Mesenchymal stem cell (in vitro differentiated cells and primary cell): ENCODE results near the gene AARS1.

ENCODE experiments used
- DNase-seq: peaks from one replicate; pipeline ENCODE4 v3.0.0-alpha.2; 2013
- H2AFZ ChIP-seq: one replicate; pipeline ENCODE4 v1.6.1; 2013; ENCODE audit warnings: low read depth, mild to moderate bottlenecking, control low read depth, inconsistent platforms, low read length, moderate library complexity
- H2AK5ac ChIP-seq: 2 replicates; pipeline ENCODE4 v1.6.1; 2013; ENCODE audit warnings: low read length, moderate library complexity, mild to moderate bottlenecking, inconsistent platforms; ENCODE audit not compliant: severe bottlenecking
- H2BK120ac ChIP-seq: one replicate; pipeline ENCODE4 v1.6.1; 2013; ENCODE audit warnings: low read depth, mild to moderate bottlenecking, inconsistent platforms, low read length, moderate library complexity
- H2BK12ac ChIP-seq, 2 experiments: one replicate each; pipeline ENCODE4 v1.6.1; 2013; ENCODE audit warnings: inconsistent platforms in 2 of 2, low read length in 2 of 2, mild to moderate bottlenecking in 2 of 2, moderate library complexity in 2 of 2, control low read depth in 1 of 2
- H2BK15ac ChIP-seq: one replicate; pipeline ENCODE4 v1.6.1; 2013; ENCODE audit warnings: mild to moderate bottlenecking, low read depth, inconsistent platforms; ENCODE audit not compliant: poor library complexity, severe bottlenecking
- H2BK5ac ChIP-seq: 2 replicates; pipeline ENCODE4 v1.6.1; 2013; ENCODE audit warnings: low read depth, mild to moderate bottlenecking, low read length, control low read depth, inconsistent platforms; ENCODE audit not compliant: poor library complexity, severe bottlenecking
- H3K14ac ChIP-seq, 2 experiments: one replicate each; pipeline ENCODE4 v1.6.1; 2013; ENCODE audit warnings: inconsistent platforms in 2 of 2, low read length in 2 of 2, control low read depth in 1 of 2, mild to moderate bottlenecking in 1 of 2, moderate library complexity in 1 of 2
- H3K18ac ChIP-seq, 2 experiments: one replicate each; pipeline ENCODE4 v1.6.1; 2013; ENCODE audit warnings: inconsistent platforms in 2 of 2, low read length in 2 of 2, control low read depth in 1 of 2, low read depth in 1 of 2, mild to moderate bottlenecking in 1 of 2
- H3K23ac ChIP-seq, 2 experiments: one replicate each; pipeline ENCODE4 v1.6.1; 2013; ENCODE audit warnings: inconsistent platforms in 2 of 2, low read length in 2 of 2, mild to moderate bottlenecking in 2 of 2, moderate library complexity in 2 of 2, control low read depth in 1 of 2
- H3K27ac ChIP-seq: 2 replicates; pipeline ENCODE4 v1.5.1; 2013; ENCODE audit warnings: mild to moderate bottlenecking, moderate library complexity, low read length, control low read depth, inconsistent platforms; ENCODE audit not compliant: poor library complexity, severe bottlenecking
- H3K27me3 ChIP-seq, 2 experiments: 2 replicates each; pipeline versions ENCODE4 v1.6.1 to v1.7.0; 2013; ENCODE audit warnings: low read length in 2 of 2, mild to moderate bottlenecking in 2 of 2, moderate library complexity in 2 of 2, control low read depth in 1 of 2, inconsistent platforms in 1 of 2; ENCODE audit not compliant: control insufficient read depth in 1 of 2, insufficient read depth in 1 of 2
- H3K36me3 ChIP-seq, 2 experiments: 2 replicates each; pipeline versions ENCODE4 v1.6.1 to v1.7.0; 2013; ENCODE audit warnings: low read length in 2 of 2, control low read depth in 1 of 2, inconsistent platforms in 1 of 2, low read depth in 1 of 2, mild to moderate bottlenecking in 1 of 2; ENCODE audit not compliant: insufficient read depth in 2 of 2, control insufficient read depth in 1 of 2
- H3K4ac ChIP-seq, 2 experiments: one replicate each; pipeline ENCODE4 v1.6.1; 2013; ENCODE audit warnings: inconsistent platforms in 2 of 2, low read length in 2 of 2, mild to moderate bottlenecking in 2 of 2, moderate library complexity in 2 of 2, control low read depth in 1 of 2, low read depth in 1 of 2
- H3K4me1 ChIP-seq: 2 replicates; pipeline ENCODE4 v1.6.1; 2013; ENCODE audit warnings: low read depth, low read length, control low read depth; ENCODE audit not compliant: control insufficient read depth, insufficient read depth
- H3K4me2 ChIP-seq: 2 replicates; pipeline ENCODE4 v1.6.1; 2013; ENCODE audit warnings: low read length, mild to moderate bottlenecking, inconsistent platforms; ENCODE audit not compliant: poor library complexity, severe bottlenecking
- H3K4me3 ChIP-seq, 2 experiments: 2 replicates each; pipeline versions ENCODE4 v1.5.1 to v1.7.0; 2013; ENCODE audit warnings: low read length in 2 of 2, mild to moderate bottlenecking in 2 of 2, control low read depth in 1 of 2, low read depth in 1 of 2; ENCODE audit not compliant: insufficient read depth in 1 of 2
- H3K79me1 ChIP-seq: replicated peaks from 2 replicates; pipeline ENCODE4 v1.6.1; 2013; ENCODE audit warnings: mild to moderate bottlenecking, control low read depth, low read length, inconsistent platforms; ENCODE audit not compliant: poor library complexity, severe bottlenecking
- H3K9ac ChIP-seq: 2 replicates; pipeline ENCODE4 v1.7.0; 2013; ENCODE audit warnings: mild to moderate bottlenecking, low read length, moderate library complexity
- H3K9me3 ChIP-seq: 2 replicates; pipeline ENCODE4 v1.7.0; 2013; ENCODE audit warnings: mild to moderate bottlenecking, low read length; ENCODE audit not compliant: control insufficient read depth
- H4K8ac ChIP-seq: one replicate; pipeline ENCODE4 v1.6.1; 2013; ENCODE audit warnings: inconsistent platforms, mild to moderate bottlenecking, low read length, moderate library complexity
- H4K91ac ChIP-seq: one replicate; pipeline ENCODE4 v1.6.1; 2013; ENCODE audit warnings: mild to moderate bottlenecking, low read length, inconsistent platforms
- WGBS: methylation state at CpG from one replicate; pipeline ENCODE4 v1.1.7; 2013; ENCODE audit warnings: mixed read lengths; 5-methylcytosine and 5-hydroxymethylcytosine counted together

The AARS1 gene

GRCh38 chr16:70255574-70255973 is 33.7 kb downstream of the AARS1 start:
- over 99% methylated on average over 9 of the region's 9 CpGs for WGBS

GRCh38 chr16:70254965-70255286 is 34.4 kb downstream of the AARS1 start:
- Histone ChIP-seq H3K9ac (no peak overlapping the region), H4K91ac (no peak overlapping the region), H3K4me1 (peaks cover 13% of the 10 kb centered on the region), H3K14ac (no peak overlapping the region), H2AFZ (no peak overlapping the region), H3K4ac (no peak overlapping the region), H3K4me3 (no peak overlapping the region), H4K8ac (no peak overlapping the region), H2AK5ac (no peak overlapping the region), H3K9me3 (no peaks in the 10 kb centered on the region), H2BK12ac (no peak overlapping the region), H2BK5ac (no peak overlapping the region), H3K36me3 (peaks cover 69 to 83% of the 10 kb centered on the region in 2 experiments), H3K4me2 (no peak overlapping the region), H3K27ac (peak overlapping the region; percentile 33), H2BK15ac (peak overlapping the region; percentile 12), H3K27me3 (no peaks in the 10 kb centered on the region), H2BK120ac (no peak overlapping the region), H3K18ac (no peak overlapping the region), H3K23ac (no peak overlapping the region), H3K79me1 (peaks cover 18% of the 10 kb centered on the region)
- 98% methylated on average over 10 of the region's 12 CpGs for WGBS
- DNase-seq = no peak

More at GRCh38 chr16:70255574-70255973, 33.7 kb downstream of the AARS1 start:
- no peak overlapping the region for H2BK5ac ChIP-seq
- H2BK120ac ChIP-seq = no peak overlapping the region
- H3K27ac ChIP-seq = no peak overlapping the region
- peaks cover 12% of the 10 kb centered on the region for H3K4me1 ChIP-seq
- no peak overlapping the region for H3K4ac ChIP-seq
- H3K14ac ChIP-seq = no peak overlapping the region
- H2BK15ac ChIP-seq = no peak overlapping the region
- H3K79me1 ChIP-seq = peaks cover 21% of the 10 kb centered on the region
- H2AFZ ChIP-seq = no peak overlapping the region
- no peaks in the 10 kb centered on the region for H3K9me3 ChIP-seq
- no peak overlapping the region for H3K18ac ChIP-seq
- no peak for DNase-seq
- no peak overlapping the region for H2BK12ac ChIP-seq
- no peak overlapping the region for H3K4me3 ChIP-seq
- H4K91ac ChIP-seq = no peak overlapping the region
- H3K9ac ChIP-seq = no peak overlapping the region
- H4K8ac ChIP-seq = no peak overlapping the region
- H3K23ac ChIP-seq = no peak overlapping the region
- peaks cover 75 to 89% of the 10 kb centered on the region in 2 experiments for H3K36me3 ChIP-seq
- no peaks in the 10 kb centered on the region for H3K27me3 ChIP-seq
- no peak overlapping the region for H3K4me2 ChIP-seq
- H2AK5ac ChIP-seq = no peak overlapping the region

- Histone ChIP-seq H3K4me3 (no peak overlapping the region), H3K9ac (no peak overlapping the region), H3K23ac (no peak overlapping the region), H4K91ac (no peak overlapping the region), H3K14ac (no peak overlapping the region), H2BK120ac (no peak overlapping the region), H3K9me3 (no peaks in the 10 kb centered on the region), H3K18ac (no peak overlapping the region), H3K4me1 (peaks cover 13% of the 10 kb centered on the region), H2AK5ac (peak overlapping the region; percentile 33), H3K79me1 (peaks cover 18% of the 10 kb centered on the region), H3K27me3 (no peaks in the 10 kb centered on the region), H4K8ac (no peak overlapping the region), H3K4me2 (no peak overlapping the region), H3K36me3 (peaks cover 65 to 78% of the 10 kb centered on the region in 2 experiments), H2BK5ac (no peak overlapping the region), H2AFZ (no peak overlapping the region), H3K27ac (peak overlapping the region; percentile 33), H2BK12ac (no peak overlapping the region), H2BK15ac (no peak overlapping the region), H3K4ac (no peak overlapping the region)
- WGBS = 96% methylated on average over 9 of the region's 9 CpGs
- no peak for DNase-seq
Observed at GRCh38 chr16:70254180-70254964, 34.9 kb downstream of the AARS1 start.

- Histone ChIP-seq H3K4me1 (peaks cover 13% of the 10 kb centered on the region), H3K9me3 (no peaks in the 10 kb centered on the region), H2AFZ (no peak overlapping the region), H3K14ac (no peak overlapping the region), H4K91ac (no peak overlapping the region), H3K9ac (no peak overlapping the region), H3K4me2 (no peak overlapping the region), H3K27ac (no peak overlapping the region), H2BK120ac (no peak overlapping the region), H3K36me3 (peaks cover 57 to 70% of the 10 kb centered on the region in 2 experiments), H3K4ac (no peak overlapping the region), H3K18ac (no peak overlapping the region), H3K4me3 (no peak overlapping the region), H3K27me3 (no peaks in the 10 kb centered on the region), H4K8ac (no peak overlapping the region), H2BK5ac (no peak overlapping the region), H2BK12ac (no peak overlapping the region), H2AK5ac (no peak overlapping the region), H2BK15ac (no peak overlapping the region), H3K23ac (no peak overlapping the region), H3K79me1 (peaks cover 18% of the 10 kb centered on the region)
- 88% methylated on average over 16 of the region's 16 CpGs for WGBS
- peak; percentile 72 for DNase-seq
Observed at GRCh38 chr16:70253291-70254106, 35.8 kb downstream of the AARS1 start.
